Measurements from ENCODE around the gene MICAL3.

MICAL3 gene

GRCh38 chr22:17784776-17785175, 239.6 kb downstream of the MICAL3 start:
- no peak for DNase-seq

- no peak for DNase-seq
These were observed 240.4 kb downstream of the MICAL3 start for GRCh38 chr22:17783773-17784480.

GRCh38 chr22:17783312-17783711, 241.0 kb downstream of the MICAL3 start:
- no peak for DNase-seq

GRCh38 chr22:17782621-17783020, 241.7 kb downstream of the MICAL3 start:
- no peak for DNase-seq

- DNase-seq, result no peak
These were observed 242.2 kb downstream of the MICAL3 start for GRCh38 chr22:17782158-17782557.

GRCh38 chr22:17781319-17782031, 242.9 kb downstream of the MICAL3 start:
- peak; percentile 48 for DNase-seq

- DNase-seq, result no peak
These were observed 243.5 kb downstream of the MICAL3 start for GRCh38 chr22:17780741-17781318.

GRCh38 chr22:17780116-17780740, 244.1 kb downstream of the MICAL3 start:
- no peak for DNase-seq

GRCh38 chr22:17779286-17780115, 244.9 kb downstream of the MICAL3 start:
- no peak for DNase-seq

- DNase-seq, result no peak
These were observed 245.9 kb downstream of the MICAL3 start for GRCh38 chr22:17778412-17778976.

- no peak for DNase-seq
These were observed 246.7 kb downstream of the MICAL3 start for GRCh38 chr22:17777717-17778044.

- DNase-seq, result peak; percentile 78
These were observed 247.2 kb downstream of the MICAL3 start for GRCh38 chr22:17777005-17777716.

GRCh38 chr22:17775781-17776465, 248.4 kb downstream of the MICAL3 start:
- peak; percentile 42 for DNase-seq

- DNase-seq, result peak; percentile 45
These were observed 249.3 kb downstream of the MICAL3 start for GRCh38 chr22:17774926-17775685.

GRCh38 chr22:17774206-17774925, 250.0 kb downstream of the MICAL3 start, which contains the start of gene BID:
TSS of gene BID (minus strand) at chr22:17774469. CDS start at chr22:17750116, 24,353 bp downstream.
- DNase-seq, result peak; percentile 67

- DNase-seq, result peak; percentile 71
These were observed 250.7 kb downstream of the MICAL3 start for GRCh38 chr22:17773606-17774205.

- no peak for DNase-seq
These were observed 251.3 kb downstream of the MICAL3 start for GRCh38 chr22:17772958-17773605.

- no peak for DNase-seq
These were observed 252.0 kb downstream of the MICAL3 start for GRCh38 chr22:17772249-17772957.
